Right lobe of liver (tissue), 4 donors: Measurements from ENCODE around the gene IMMT.

Experiments used
- POLR2A ChIP-seq: fragments of 450-650 bp; IDR thresholded peaks from one replicate; pipeline ENCODE4 v1.6.1; 2017; ENCODE audit warnings: antibody characterized with exemption, mild to moderate bottlenecking
- TF ChIP-seq, protein P1 (sequence below), 4 donors: fragments of 200-600 bp in 3 of 4; fragments of 450-650 bp in 1 of 4; IDR thresholded peaks; one replicate each; pipeline versions ENCODE4 v1.5.1 to v1.8.0; 2016 to 2022; ENCODE audit warnings: antibody characterized with exemption in 4 of 4, mild to moderate bottlenecking in 2 of 4
- donor health status: DM: no; HTN: no; CAD: no.
- donor health status: DM: no; HTN: no; CAD: no.
- donor health status: DM: no; HTN: yes; CAD: no.

DNA sequence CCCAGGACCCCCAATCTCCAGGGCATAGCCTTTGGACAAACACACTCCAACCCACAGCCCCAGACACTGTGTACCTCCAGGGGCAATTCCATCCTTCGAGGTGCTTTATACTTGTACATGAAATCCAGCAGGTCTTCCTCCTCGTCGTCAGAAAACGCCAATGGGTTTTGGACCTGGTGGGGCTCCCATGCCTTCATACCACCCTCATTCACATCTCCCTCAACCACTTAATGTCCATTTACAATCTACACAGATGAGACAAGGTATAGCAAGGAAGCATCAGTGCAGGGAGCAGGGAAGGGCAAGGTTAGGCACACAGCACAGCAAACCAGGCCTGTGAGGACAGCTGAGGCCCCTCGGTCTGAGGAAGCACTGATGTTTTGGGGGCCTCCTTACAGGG lies 24.6 kb upstream of the IMMT start:
- TF ChIP-seq, protein P1, sequence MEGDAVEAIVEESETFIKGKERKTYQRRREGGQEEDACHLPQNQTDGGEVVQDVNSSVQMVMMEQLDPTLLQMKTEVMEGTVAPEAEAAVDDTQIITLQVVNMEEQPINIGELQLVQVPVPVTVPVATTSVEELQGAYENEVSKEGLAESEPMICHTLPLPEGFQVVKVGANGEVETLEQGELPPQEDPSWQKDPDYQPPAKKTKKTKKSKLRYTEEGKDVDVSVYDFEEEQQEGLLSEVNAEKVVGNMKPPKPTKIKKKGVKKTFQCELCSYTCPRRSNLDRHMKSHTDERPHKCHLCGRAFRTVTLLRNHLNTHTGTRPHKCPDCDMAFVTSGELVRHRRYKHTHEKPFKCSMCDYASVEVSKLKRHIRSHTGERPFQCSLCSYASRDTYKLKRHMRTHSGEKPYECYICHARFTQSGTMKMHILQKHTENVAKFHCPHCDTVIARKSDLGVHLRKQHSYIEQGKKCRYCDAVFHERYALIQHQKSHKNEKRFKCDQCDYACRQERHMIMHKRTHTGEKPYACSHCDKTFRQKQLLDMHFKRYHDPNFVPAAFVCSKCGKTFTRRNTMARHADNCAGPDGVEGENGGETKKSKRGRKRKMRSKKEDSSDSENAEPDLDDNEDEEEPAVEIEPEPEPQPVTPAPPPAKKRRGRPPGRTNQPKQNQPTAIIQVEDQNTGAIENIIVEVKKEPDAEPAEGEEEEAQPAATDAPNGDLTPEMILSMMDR (IDR thresholded peaks at IDR 0.05) = no peak
- no peak for TF ChIP-seq POLR2A
